Mucosa of descending colon (tissue), 3 donors: ENCODE measurements around the gene MYBBP1A. TPM values are rescaled to one million over a fixed set of nuclear protein-coding genes. Genes with fewer than 3 reads are reported as not detected.

Experiments used
- ATAC-seq: fragments of 200-7000 bp; cut with Tn5 transposase; one replicate; pipeline ENCODE4 v1.9.1; 2020; ENCODE audit warnings: mild to moderate bottlenecking, moderate library complexity
- DNase-seq, 3 donors: peaks; one replicate each; pipeline ENCODE4 v3.0.0-alpha.2; 2020
- H3K36me3 ChIP-seq: fragments of 200-600 bp; one replicate; pipeline ENCODE4 v1.8.0; 2021; ENCODE audit warnings: low read depth, mild to moderate bottlenecking
- H3K4me1 ChIP-seq: fragments of 200-600 bp; one replicate; pipeline ENCODE4 v1.8.0; 2021; ENCODE audit warnings: low read depth, mild to moderate bottlenecking
- H3K4me3 ChIP-seq: fragments of 200-600 bp; one replicate; pipeline ENCODE4 v1.8.0; 2021; ENCODE audit warnings: mild to moderate bottlenecking
- H3K9me3 ChIP-seq: fragments of 200-600 bp; one replicate; pipeline ENCODE4 v1.8.0; 2021; ENCODE audit warnings: mild to moderate bottlenecking
- intact Hi-C, 2 donors: fragments of 100-400 bp; cut with DNase I in 1 of 2; cut with micrococcal nuclease in 1 of 2; formaldehyde crosslinking; loops; one replicate each; pipeline versions ENCODE4 v1.11.0 to v1.11.1; 2022; cut with DNase I, micrococcal nuclease
- total RNA-seq, 3 donors: library from RNA; stranded (reverse); fragmentation: NEBNext Ultra II Directional in 2 of 3; extraction: Animal tissue kit (Norgen Biotek cat#: 25700) in 2 of 3; gene quantifications; one replicate each; pipeline versions ENCODE4 v1.2.1 to v1.2.4, GENCODE V29; 2021 to 2023
- TF ChIP-seq, protein P1 (sequence below): fragments of 200-600 bp; IDR thresholded peaks from one replicate; pipeline ENCODE4 v1.8.0; 2022; ENCODE audit warnings: antibody characterized with exemption, mild to moderate bottlenecking
- donor health status: DM: no; HTN: no; CAD: no; lungs with moderate emphysema.
- donor health status: DM: no; HTN: no; CAD: no.
- donor health status: DM: no; HTN: yes; CAD: no.

MYBBP1A gene
- total RNA-seq, 3 donors from 2014 or later, result 32.7 to 41.4 (median 36.7) TPM

DNA sequence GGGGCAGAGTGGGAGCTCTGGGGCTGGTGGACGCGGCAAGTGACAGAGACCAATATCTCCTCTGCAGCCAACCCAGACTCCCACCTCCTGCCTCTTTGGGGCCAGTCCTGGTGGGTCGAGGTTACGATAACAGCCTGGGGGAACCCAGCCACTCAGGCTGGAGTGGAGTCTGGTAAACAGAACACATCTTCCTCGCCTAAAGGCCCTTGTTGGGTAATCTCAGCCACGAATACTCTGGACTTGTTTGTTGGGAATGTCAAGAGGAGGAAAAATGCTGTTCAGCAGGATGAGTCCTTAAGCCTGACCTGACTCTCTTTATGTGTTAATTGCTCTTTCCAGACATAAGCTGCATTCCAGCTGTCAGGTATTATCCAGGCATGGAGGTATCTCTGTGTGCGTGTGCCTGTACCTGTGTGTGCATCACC lies 64.5 kb downstream of the MYBBP1A start:
- intact Hi-C loops, result no loop called here
- Histone ChIP-seq H3K9me3 (no peaks in the 10 kb centered on the region), H3K4me1 (peaks cover 12% of the 10 kb centered on the region), H3K36me3 (no peaks in the 10 kb centered on the region), H3K4me3 (no peak overlapping the region)
- TF ChIP-seq, protein P1, sequence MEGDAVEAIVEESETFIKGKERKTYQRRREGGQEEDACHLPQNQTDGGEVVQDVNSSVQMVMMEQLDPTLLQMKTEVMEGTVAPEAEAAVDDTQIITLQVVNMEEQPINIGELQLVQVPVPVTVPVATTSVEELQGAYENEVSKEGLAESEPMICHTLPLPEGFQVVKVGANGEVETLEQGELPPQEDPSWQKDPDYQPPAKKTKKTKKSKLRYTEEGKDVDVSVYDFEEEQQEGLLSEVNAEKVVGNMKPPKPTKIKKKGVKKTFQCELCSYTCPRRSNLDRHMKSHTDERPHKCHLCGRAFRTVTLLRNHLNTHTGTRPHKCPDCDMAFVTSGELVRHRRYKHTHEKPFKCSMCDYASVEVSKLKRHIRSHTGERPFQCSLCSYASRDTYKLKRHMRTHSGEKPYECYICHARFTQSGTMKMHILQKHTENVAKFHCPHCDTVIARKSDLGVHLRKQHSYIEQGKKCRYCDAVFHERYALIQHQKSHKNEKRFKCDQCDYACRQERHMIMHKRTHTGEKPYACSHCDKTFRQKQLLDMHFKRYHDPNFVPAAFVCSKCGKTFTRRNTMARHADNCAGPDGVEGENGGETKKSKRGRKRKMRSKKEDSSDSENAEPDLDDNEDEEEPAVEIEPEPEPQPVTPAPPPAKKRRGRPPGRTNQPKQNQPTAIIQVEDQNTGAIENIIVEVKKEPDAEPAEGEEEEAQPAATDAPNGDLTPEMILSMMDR, result no peak
- DNase-seq, result no peak
- ATAC-seq, result no peak

DNA sequence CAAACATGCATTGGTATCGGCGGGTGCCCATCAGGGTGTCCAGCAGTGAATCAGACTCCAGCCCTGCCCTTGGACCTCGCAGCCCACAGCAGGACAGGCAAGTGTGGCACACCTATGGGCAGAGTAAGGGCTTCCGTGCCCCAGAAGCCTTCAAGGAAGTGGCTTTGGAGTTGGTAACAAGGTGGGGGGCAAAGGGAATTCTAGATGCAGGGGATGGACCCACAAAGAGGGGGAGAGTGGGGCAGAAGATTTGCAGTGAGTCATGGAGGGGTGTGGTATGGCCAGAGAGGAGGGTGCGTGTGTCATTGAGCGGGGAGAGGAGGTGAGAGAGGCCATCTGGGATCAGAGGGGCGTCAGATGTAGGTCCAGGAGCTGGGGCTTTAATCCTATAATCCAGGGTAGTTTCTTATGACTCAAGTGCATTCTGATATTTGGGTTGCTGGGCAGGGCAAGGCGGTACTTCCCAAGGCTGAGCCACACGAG lies 65.0 kb downstream of the MYBBP1A start:
- TF ChIP-seq, protein P1, result no peak
- intact Hi-C loops, result no loop called here
- no peaks in the 10 kb centered on the region for H3K9me3 ChIP-seq
- no peak overlapping the region for H3K4me3 ChIP-seq
- ATAC-seq, result peak; percentile 20
- DNase-seq, result no peak
- H3K36me3 ChIP-seq, result no peaks in the 10 kb centered on the region
- H3K4me1 ChIP-seq, result peaks cover 12% of the 10 kb centered on the region

DNA sequence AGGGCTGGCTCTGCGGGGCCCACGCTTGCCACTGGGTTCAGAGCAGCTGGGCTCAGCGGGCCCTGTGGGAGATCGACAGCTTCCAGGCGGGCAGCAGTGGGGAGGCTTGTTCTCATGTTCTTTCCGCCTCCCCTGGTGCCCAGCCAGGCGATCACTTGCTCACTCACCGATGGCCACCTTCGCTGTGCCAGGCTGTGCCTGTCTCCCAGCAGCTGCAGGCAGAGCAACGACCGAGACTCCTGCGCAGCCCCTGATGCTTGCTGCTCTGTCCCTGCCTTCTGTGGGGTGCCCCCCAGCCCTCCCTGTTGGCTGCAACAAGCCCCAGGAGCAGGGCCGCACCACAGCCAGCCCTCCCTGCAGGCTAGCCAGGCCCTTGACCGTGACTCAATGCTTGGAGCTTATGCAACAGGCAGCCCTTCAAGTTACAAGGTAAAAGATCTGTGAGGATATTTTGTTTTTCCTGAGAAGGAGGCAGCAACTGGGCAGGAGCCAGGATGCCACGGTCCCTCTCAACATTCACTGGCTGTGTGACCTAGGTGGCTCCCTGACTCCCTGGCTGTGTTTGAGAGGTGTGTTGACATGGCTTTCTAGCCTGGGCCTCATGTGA lies 66.1 kb downstream of the MYBBP1A start:
- H3K9me3 ChIP-seq, result no peaks in the 10 kb centered on the region
- intact Hi-C loops, result no loop called here
- DNase-seq (no peak), ATAC-seq (no peak)
- H3K4me1 ChIP-seq, result peaks cover 12% of the 10 kb centered on the region
- TF ChIP-seq, protein P1, result no peak
- H3K36me3 ChIP-seq, result no peaks in the 10 kb centered on the region
- H3K4me3 ChIP-seq, result no peak overlapping the region

Other genes with a start within 250 kb of the MYBBP1A start
- 100 to 1,000 TPM in 1 of 3 donors, 10 to 100 TPM in 2; 51.9 to 103 (median 56.7) TPM for gene UBE2G1, start 188.7 kb downstream of the MYBBP1A start, total RNA-seq
- gene SPNS3, start 121.4 kb downstream of the MYBBP1A start, total RNA-seq, result under 1 TPM in 2 of 3 donors, not detected in 1; 0.38 to 0.72 TPM
- gene SPNS2, start 56.5 kb downstream of the MYBBP1A start, total RNA-seq, result 10 to 100 TPM in 2 of 3 donors, 1 to 10 TPM in 1; 9.2 to 24.5 (median 11.0) TPM
- 100 to 1,000 TPM in 2 of 3 donors, 10 to 100 TPM in 1; 98.0 to 219 (median 189) TPM for gene GGT6, start 5.2 kb upstream of the MYBBP1A start, total RNA-seq
- gene SMTNL2, start 29.1 kb upstream of the MYBBP1A start, total RNA-seq, result 1 to 10 TPM in 2 of 3 donors, under 1 TPM in 1; 0.12 to 1.5 (median 1.1) TPM
- 1 to 10 TPM in 1 of 3 donors, under 1 TPM in 2; 0.10 to 1.7 (median 0.23) TPM for gene ALOX15, start 86.3 kb upstream of the MYBBP1A start, total RNA-seq
- gene PELP1, start 148.8 kb upstream of the MYBBP1A start, total RNA-seq, result 10 to 100 TPM; 30.1 to 51.2 (median 35.6) TPM
- gene ARRB2, start 155.2 kb upstream of the MYBBP1A start, total RNA-seq, result 10 to 100 TPM; 29.7 to 56.5 (median 49.9) TPM
- 10 to 100 TPM; 21.4 to 28.3 (median 22.2) TPM for gene MED11, start 176.0 kb upstream of the MYBBP1A start, total RNA-seq
- 1 to 10 TPM; 1.2 to 1.4 (median 1.3) TPM for gene ZMYND15, start 184.4 kb upstream of the MYBBP1A start, total RNA-seq
- 10 to 100 TPM; 20.3 to 41.9 (median 30.2) TPM for gene CXCL16, start 184.5 kb upstream of the MYBBP1A start, total RNA-seq
- gene TM4SF5, start 216.5 kb upstream of the MYBBP1A start, total RNA-seq, result 10 to 100 TPM in 2 of 3 donors, 1 to 10 TPM in 1; 5.0 to 20.7 (median 12.5) TPM
- gene VMO1, start 231.0 kb upstream of the MYBBP1A start, total RNA-seq, result 1 to 10 TPM in 2 of 3 donors, under 1 TPM in 1; 0.67 to 2.3 (median 2.1) TPM
- gene GLTPD2, start 233.6 kb upstream of the MYBBP1A start, total RNA-seq, result not detected
- gene PSMB6, start 240.8 kb upstream of the MYBBP1A start, total RNA-seq, result 100 to 1,000 TPM in 2 of 3 donors, 10 to 100 TPM in 1; 71.5 to 122 (median 109) TPM